Subcutaneous adipose tissue (tissue), 4 donors: ENCODE measurements around the gene CUBN. TPM values are rescaled to one million over a fixed set of nuclear protein-coding genes. Genes with fewer than 3 reads are reported as not detected.

Experiments
- total RNA-seq, 4 donors: library from RNA; depleted of rRNA; stranded (reverse); fragments of >200 nt; gene quantifications; one replicate each; pipeline ENCODE4 v1.1.0, GENCODE V29; 2016
- TF ChIP-seq, protein P1 (sequence below): fragments of 450-650 bp; IDR thresholded peaks from one replicate; pipeline ENCODE4 v1.5.1; 2016; ENCODE audit warnings: low read depth, mild to moderate bottlenecking, control low read depth, antibody characterized with exemption, moderate library complexity

The CUBN gene
- total RNA-seq, 4 donors from 2014 or later: 1.9 to 6.6 (median 4.8) TPM

GRCh38 chr10:17001961-17002749 lies 127.5 kb downstream of the CUBN start:
- TF ChIP-seq, protein P1, sequence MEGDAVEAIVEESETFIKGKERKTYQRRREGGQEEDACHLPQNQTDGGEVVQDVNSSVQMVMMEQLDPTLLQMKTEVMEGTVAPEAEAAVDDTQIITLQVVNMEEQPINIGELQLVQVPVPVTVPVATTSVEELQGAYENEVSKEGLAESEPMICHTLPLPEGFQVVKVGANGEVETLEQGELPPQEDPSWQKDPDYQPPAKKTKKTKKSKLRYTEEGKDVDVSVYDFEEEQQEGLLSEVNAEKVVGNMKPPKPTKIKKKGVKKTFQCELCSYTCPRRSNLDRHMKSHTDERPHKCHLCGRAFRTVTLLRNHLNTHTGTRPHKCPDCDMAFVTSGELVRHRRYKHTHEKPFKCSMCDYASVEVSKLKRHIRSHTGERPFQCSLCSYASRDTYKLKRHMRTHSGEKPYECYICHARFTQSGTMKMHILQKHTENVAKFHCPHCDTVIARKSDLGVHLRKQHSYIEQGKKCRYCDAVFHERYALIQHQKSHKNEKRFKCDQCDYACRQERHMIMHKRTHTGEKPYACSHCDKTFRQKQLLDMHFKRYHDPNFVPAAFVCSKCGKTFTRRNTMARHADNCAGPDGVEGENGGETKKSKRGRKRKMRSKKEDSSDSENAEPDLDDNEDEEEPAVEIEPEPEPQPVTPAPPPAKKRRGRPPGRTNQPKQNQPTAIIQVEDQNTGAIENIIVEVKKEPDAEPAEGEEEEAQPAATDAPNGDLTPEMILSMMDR: no peak

- TF ChIP-seq, protein P1: no peak
Observed at GRCh38 chr10:17001297-17001744, 128.3 kb downstream of the CUBN start.

GRCh38 chr10:16999665-17000451 lies 129.8 kb downstream of the CUBN start:
- TF ChIP-seq, protein P1: no peak

- TF ChIP-seq, protein P1: no peak
Observed at GRCh38 chr10:16996530-16996964, 133.1 kb downstream of the CUBN start.

DNA sequence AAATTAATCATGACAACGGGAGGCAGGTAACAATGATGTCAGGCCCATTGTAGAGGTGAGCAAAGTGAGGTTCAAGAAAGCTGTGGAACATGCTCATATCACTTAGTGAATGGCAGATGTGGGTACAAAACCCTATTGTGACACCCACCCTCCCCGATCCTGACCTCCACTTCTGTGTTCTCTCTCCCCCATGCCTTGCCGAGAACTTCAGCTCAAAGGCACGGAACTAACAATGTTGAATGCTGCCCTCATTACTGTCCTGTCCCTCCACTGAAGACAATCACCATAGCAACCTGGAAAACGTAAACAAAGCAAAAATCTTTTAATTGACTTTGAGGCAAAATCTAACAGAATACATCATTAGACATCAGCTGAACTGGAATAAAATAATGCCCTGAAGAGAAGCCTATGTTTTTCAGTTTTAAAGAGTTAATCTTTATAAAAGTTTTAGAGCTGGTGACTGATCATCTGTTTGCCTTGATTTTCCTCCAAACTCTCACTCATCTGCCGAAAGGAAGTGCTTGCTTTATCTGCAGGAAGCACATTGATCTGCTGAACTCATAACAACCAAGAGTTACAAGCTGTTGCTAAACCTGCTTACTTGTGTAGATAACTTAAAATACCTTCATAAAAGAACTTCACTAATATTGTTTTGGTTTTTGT lies 133.6 kb downstream of the CUBN start:
- TF ChIP-seq, protein P1: no peak

GRCh38 chr10:16993186-16993585 lies 136.4 kb downstream of the CUBN start:
- TF ChIP-seq, protein P1: no peak
